Measurements from ENCODE around the gene CMPK1. TPM values are rescaled to one million over a fixed set of nuclear protein-coding genes. Genes with fewer than 3 reads are reported as not detected.
A peak's percentile ranks its signal among the peaks of the same experiment; 100 is the strongest.

Gene CMPK1
- total and polyA plus RNA-seq, 2 of the 4 experiments (the other 2 are of a cell fraction): 23.1 to 31.9 TPM

- no peak overlapping the region for H3K4me2 ChIP-seq (ENCODE audit: low read depth, low read length)
- intact Hi-C loops (cut with micrococcal nuclease) (no loop called here), dilution Hi-C loops (cut with HindIII; ENCODE audit: low sequenced_read_pairs, unreplicated experiment) (no loop called here), in situ Hi-C loops (cut with MboI; ENCODE audit: low sequenced_read_pairs) (no loop called here)
- H2AK5ac ChIP-seq (ENCODE audit: low read depth, low read length): no peak overlapping the region
- H3K18ac ChIP-seq (ENCODE audit: low read depth, low read length): no peak overlapping the region
- ChIA-PET POLR2A (ENCODE audit: unreplicated experiment) (no interaction called here), CTCF (no interaction called here)
- peaks cover 3% of the 10 kb centered on the region in 2 experiments; a peak in 3 of 4 replicates for H3K79me1 ChIP-seq (ENCODE audit: low read depth in 1 of 2, low read length in 2 of 2)
- no peak overlapping the region for H3K9ac ChIP-seq (ENCODE audit: low read depth, low read length)
- peaks cover 2% of the 10 kb centered on the region for H3K36me3 ChIP-seq (ENCODE audit: control insufficient read depth, insufficient read depth, low read length)
- H3K27me3 ChIP-seq (ENCODE audit: control insufficient read depth, insufficient read depth, low read length): no peaks in the 10 kb centered on the region
- no peak overlapping the region for H3K56ac ChIP-seq (ENCODE audit: extremely low read depth, insufficient read depth, low read length)
- no peak overlapping the region for H3K23ac ChIP-seq (ENCODE audit: low read depth, low read length)
- no peaks in the 10 kb centered on the region for H3K9me1 ChIP-seq (ENCODE audit: insufficient read depth, low read length)
- H3K27ac ChIP-seq (ENCODE audit: insufficient read depth, low read length): peak overlapping the region; percentile 84; the same call in 1 of the 2 replicates
- no peaks in the 10 kb centered on the region for H4K20me1 ChIP-seq (ENCODE audit: insufficient read depth, low read length)
- no peak overlapping the region for H2BK15ac ChIP-seq (ENCODE audit: low read depth, low read length)
- no peaks in the 10 kb centered on the region for H3K9me3 ChIP-seq (ENCODE audit: control insufficient read depth, insufficient read depth, low read length)
- ATAC-seq (ENCODE audit: low read depth) (peak; percentile 57), DNase-seq (peak; percentile 74)
- TF ChIP-seq MXI1 (IDR thresholded peaks at IDR 0.05; ENCODE audit: borderline replicate concordance, low read depth, low read length): no peak
- no peak overlapping the region for H2AK9ac ChIP-seq (replicated peaks; ENCODE audit: low read depth, low read length, poor library complexity)
- H2BK120ac ChIP-seq (ENCODE audit: low read depth, low read length): no peak overlapping the region
- no peak overlapping the region for H3K4ac ChIP-seq (ENCODE audit: low read depth, low read length)
- H4K91ac ChIP-seq (ENCODE audit: insufficient read depth, low read depth, low read length): no peak overlapping the region
- H3K4me1 ChIP-seq (ENCODE audit: control insufficient read depth, insufficient read depth, low read length): peaks cover 5% of the 10 kb centered on the region; the same call in 1 of the 2 replicates
- no peak overlapping the region for H2AFZ ChIP-seq (replicated peaks; ENCODE audit: low read length, poor library complexity)
- no peak overlapping the region for H4K8ac ChIP-seq (ENCODE audit: low read depth in 2 of 2, low read length in 2 of 2)
- no CpG with 5 or more reads among the region's 2 CpGs for WGBS, 2 experiments (ENCODE audit: extremely low coverage in 2 of 2, insufficient read length in 1 of 2)
- H3K4me3 ChIP-seq (ENCODE audit: insufficient read depth, low read depth, low read length): no peak overlapping the region
- no peak overlapping the region for H2BK20ac ChIP-seq (ENCODE audit: low read depth, low read length)
- no peak overlapping the region for H4K5ac ChIP-seq (ENCODE audit: low read depth, low read length)
- no peak overlapping the region for H3K14ac ChIP-seq (replicated peaks; ENCODE audit: low read depth, low read length)
- no TSS peak for BruUV-seq (replicated peaks)
- H2BK5ac ChIP-seq (ENCODE audit: low read depth, low read length, poor library complexity, severe bottlenecking): no peak overlapping the region
Observed at GRCh38 chr1:47295579-47295978, 38.0 kb upstream of the CMPK1 start.
